ENCODE measurements around the gene SMCO1.
"Not testable (repeated sequence)": the region's sequence is repeated elsewhere in the genome, so short reads cannot be mapped to it uniquely, and the experiment has no call there.

SMCO1 gene

DNA sequence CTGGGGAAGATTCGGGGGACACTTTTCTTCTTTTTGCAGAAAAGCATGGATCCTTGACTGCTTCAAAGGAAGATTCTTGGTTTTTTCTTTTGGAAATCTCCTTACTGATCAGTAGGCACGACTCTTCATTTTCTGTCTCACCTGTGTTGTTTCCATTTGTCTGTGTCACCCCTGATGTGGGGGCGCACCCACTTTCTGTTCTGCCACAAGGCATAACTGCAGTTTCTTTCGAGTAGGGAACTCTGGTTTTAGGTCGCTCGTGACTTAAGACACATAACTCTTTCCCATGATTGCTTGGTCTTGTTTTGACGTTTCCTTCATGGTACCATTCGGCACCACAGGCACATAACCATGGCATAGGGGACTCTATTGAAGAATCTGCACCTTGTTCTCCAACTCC is 42.9 kb downstream of the SMCO1 start:
- ATAC-seq, result no peak
- TF ChIP-seq GLIS3 (CRISPR knock-in tag; IDR thresholded peaks at IDR 0.05) (no peak), ZFP30 (CRISPR knock-in tag; IDR thresholded peaks at IDR 0.05) (no peak), SNAI2 (CRISPR knock-in tag; IDR thresholded peaks at IDR 0.05) (no peak), ZNF565 (CRISPR knock-in tag; conservative IDR thresholded peaks at IDR 0.05; ENCODE audit: low read depth) (no peak), ISL1 (CRISPR knock-in tag; IDR thresholded peaks at IDR 0.05) (no peak), ARNTL (CRISPR knock-in tag; IDR thresholded peaks at IDR 0.05; ENCODE audit: borderline replicate concordance, low read depth) (no peak), PPARA (CRISPR knock-in tag; IDR thresholded peaks at IDR 0.05; ENCODE audit: borderline replicate concordance) (no peak), TOX (CRISPR knock-in tag; IDR thresholded peaks at IDR 0.05; ENCODE audit: borderline replicate concordance) (no peak), TCF4 (CRISPR knock-in tag; IDR thresholded peaks at IDR 0.05; ENCODE audit: borderline replicate concordance) (no peak), CSDC2 (CRISPR knock-in tag; IDR thresholded peaks at IDR 0.05) (no peak), ZNF8 (CRISPR knock-in tag; IDR thresholded peaks at IDR 0.05) (no peak), OSR1 (CRISPR knock-in tag; IDR thresholded peaks at IDR 0.05) (no peak), RARB (CRISPR knock-in tag; IDR thresholded peaks at IDR 0.05) (no peak)
- TF ChIP-seq, protein P1, sequence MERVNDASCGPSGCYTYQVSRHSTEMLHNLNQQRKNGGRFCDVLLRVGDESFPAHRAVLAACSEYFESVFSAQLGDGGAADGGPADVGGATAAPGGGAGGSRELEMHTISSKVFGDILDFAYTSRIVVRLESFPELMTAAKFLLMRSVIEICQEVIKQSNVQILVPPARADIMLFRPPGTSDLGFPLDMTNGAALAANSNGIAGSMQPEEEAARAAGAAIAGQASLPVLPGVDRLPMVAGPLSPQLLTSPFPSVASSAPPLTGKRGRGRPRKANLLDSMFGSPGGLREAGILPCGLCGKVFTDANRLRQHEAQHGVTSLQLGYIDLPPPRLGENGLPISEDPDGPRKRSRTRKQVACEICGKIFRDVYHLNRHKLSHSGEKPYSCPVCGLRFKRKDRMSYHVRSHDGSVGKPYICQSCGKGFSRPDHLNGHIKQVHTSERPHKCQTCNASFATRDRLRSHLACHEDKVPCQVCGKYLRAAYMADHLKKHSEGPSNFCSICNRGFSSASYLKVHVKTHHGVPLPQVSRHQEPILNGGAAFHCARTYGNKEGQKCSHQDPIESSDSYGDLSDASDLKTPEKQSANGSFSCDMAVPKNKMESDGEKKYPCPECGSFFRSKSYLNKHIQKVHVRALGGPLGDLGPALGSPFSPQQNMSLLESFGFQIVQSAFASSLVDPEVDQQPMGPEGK (CRISPR knock-in tag; IDR thresholded peaks at IDR 0.05; ENCODE audit: borderline replicate concordance), result no peak
- TF ChIP-seq, protein P2, sequence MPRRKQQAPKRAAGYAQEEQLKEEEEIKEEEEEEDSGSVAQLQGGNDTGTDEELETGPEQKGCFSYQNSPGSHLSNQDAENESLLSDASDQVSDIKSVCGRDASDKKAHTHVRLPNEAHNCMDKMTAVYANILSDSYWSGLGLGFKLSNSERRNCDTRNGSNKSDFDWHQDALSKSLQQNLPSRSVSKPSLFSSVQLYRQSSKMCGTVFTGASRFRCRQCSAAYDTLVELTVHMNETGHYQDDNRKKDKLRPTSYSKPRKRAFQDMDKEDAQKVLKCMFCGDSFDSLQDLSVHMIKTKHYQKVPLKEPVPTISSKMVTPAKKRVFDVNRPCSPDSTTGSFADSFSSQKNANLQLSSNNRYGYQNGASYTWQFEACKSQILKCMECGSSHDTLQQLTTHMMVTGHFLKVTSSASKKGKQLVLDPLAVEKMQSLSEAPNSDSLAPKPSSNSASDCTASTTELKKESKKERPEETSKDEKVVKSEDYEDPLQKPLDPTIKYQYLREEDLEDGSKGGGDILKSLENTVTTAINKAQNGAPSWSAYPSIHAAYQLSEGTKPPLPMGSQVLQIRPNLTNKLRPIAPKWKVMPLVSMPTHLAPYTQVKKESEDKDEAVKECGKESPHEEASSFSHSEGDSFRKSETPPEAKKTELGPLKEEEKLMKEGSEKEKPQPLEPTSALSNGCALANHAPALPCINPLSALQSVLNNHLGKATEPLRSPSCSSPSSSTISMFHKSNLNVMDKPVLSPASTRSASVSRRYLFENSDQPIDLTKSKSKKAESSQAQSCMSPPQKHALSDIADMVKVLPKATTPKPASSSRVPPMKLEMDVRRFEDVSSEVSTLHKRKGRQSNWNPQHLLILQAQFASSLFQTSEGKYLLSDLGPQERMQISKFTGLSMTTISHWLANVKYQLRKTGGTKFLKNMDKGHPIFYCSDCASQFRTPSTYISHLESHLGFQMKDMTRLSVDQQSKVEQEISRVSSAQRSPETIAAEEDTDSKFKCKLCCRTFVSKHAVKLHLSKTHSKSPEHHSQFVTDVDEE (CRISPR knock-in tag; IDR thresholded peaks at IDR 0.05), result no peak
- TF ChIP-seq, protein P3, sequence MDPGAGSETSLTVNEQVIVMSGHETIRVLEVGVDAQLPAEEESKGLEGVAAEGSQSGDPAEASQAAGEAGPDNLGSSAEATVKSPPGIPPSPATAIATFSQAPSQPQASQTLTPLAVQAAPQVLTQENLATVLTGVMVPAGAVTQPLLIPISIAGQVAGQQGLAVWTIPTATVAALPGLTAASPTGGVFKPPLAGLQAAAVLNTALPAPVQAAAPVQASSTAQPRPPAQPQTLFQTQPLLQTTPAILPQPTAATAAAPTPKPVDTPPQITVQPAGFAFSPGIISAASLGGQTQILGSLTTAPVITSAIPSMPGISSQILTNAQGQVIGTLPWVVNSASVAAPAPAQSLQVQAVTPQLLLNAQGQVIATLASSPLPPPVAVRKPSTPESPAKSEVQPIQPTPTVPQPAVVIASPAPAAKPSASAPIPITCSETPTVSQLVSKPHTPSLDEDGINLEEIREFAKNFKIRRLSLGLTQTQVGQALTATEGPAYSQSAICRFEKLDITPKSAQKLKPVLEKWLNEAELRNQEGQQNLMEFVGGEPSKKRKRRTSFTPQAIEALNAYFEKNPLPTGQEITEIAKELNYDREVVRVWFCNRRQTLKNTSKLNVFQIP (CRISPR knock-in tag; IDR thresholded peaks at IDR 0.05; ENCODE audit: borderline replicate concordance, low read depth), result no peak
- TF ChIP-seq, protein P4, sequence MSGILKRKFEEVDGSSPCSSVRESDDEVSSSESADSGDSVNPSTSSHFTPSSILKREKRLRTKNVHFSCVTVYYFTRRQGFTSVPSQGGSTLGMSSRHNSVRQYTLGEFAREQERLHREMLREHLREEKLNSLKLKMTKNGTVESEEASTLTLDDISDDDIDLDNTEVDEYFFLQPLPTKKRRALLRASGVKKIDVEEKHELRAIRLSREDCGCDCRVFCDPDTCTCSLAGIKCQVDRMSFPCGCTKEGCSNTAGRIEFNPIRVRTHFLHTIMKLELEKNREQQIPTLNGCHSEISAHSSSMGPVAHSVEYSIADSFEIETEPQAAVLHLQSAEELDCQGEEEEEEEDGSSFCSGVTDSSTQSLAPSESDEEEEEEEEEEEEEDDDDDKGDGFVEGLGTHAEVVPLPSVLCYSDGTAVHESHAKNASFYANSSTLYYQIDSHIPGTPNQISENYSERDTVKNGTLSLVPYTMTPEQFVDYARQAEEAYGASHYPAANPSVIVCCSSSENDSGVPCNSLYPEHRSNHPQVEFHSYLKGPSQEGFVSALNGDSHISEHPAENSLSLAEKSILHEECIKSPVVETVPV (CRISPR knock-in tag; IDR thresholded peaks at IDR 0.05), result no peak

DNA sequence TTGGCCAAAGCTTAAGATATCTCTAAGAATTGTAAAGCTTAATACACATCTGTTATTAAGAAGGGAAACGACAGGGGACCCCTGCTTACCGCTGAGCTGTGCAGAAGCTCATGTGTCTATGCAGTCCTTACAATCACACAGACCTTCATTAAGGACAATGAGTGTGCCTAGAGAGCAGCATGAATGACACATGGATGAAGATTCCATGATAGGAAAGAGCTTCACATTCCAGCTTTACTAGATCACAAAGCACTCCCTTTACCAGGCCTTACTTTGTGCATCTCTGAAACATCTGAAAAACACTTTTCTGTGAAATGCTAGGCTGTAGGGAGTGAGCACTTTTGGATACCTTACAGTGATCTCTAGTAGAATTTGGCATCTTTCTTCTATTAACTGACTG is 43.6 kb downstream of the SMCO1 start:
- ATAC-seq, result peak; percentile 37; the same call in 1 of the 3 replicates

DNA sequence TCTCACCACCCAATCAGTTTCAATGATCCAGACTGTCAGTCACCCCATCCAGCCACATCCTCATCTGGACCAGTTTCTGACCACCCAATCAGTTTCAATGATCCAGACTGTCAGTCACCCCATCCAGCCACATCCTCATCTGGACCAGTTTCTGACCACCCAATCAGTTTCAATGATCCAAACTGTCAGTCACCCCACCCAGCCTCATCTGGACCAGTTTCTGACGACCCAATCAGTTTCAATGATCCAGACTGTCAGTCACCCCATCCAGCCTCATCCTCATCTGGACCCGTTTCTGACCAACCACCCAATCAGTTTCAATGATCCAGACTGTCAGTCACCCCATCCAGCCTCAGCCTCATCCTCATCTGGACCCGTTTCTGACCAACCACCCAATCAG is 45.0 kb downstream of the SMCO1 start:
- not testable (repeated sequence) for ATAC-seq

More for the DNA sequence above, 43.6 kb downstream of the SMCO1 start:
- TF ChIP-seq PPARA (CRISPR knock-in tag; IDR thresholded peaks at IDR 0.05; ENCODE audit: borderline replicate concordance), result no peak
- no peak for TF ChIP-seq RARB (CRISPR knock-in tag; IDR thresholded peaks at IDR 0.05)
- no peak for TF ChIP-seq ARNTL (CRISPR knock-in tag; IDR thresholded peaks at IDR 0.05; ENCODE audit: borderline replicate concordance, low read depth)
- TF ChIP-seq BACH2 (CRISPR knock-in tag; IDR thresholded peaks at IDR 0.05; ENCODE audit: borderline replicate concordance), result no peak
- TF ChIP-seq ZC3H10 (CRISPR knock-in tag; IDR thresholded peaks at IDR 0.05), result no peak
- no peak for TF ChIP-seq ZNF70 (CRISPR knock-in tag; IDR thresholded peaks at IDR 0.05)
- no peak for TF ChIP-seq GLIS3 (CRISPR knock-in tag; IDR thresholded peaks at IDR 0.05)
- no peak for TF ChIP-seq OSR1 (CRISPR knock-in tag; IDR thresholded peaks at IDR 0.05)

DNA sequence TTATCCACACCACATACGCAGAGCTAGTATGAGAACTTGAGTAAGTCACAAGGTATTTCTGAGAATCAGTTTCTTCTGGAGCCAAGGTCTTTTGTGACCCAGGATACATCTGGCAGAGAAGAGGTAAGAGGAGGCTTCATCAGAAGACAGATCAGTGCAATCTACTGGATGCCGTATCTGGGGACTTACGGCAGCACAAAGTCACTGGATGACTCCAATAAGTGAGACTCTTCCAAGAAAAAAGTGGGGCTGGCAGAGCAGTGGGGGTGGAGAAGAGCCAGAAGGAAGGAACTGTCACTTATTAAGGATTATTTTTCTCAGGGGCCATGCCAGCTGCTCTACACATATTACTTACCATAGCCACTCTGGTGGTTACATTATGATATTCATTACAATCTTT is 51.3 kb downstream of the SMCO1 start:
- TF ChIP-seq ZNF8 (CRISPR knock-in tag; IDR thresholded peaks at IDR 0.05) (no peak), OSR1 (CRISPR knock-in tag; IDR thresholded peaks at IDR 0.05) (no peak), ISL1 (CRISPR knock-in tag; IDR thresholded peaks at IDR 0.05) (no peak)
- TF ChIP-seq, protein P1 (CRISPR knock-in tag; IDR thresholded peaks at IDR 0.05; ENCODE audit: borderline replicate concordance), result no peak
- TF ChIP-seq, protein P4 (CRISPR knock-in tag; IDR thresholded peaks at IDR 0.05), result no peak
- no peak for ATAC-seq

Measured in SK-N-SH treated with all-trans-retinoic acid at 6 μM for 48 hours (cell line).